ENCODE measurements around the gene PTGES2.

The PTGES2 gene

GRCh38 chr9:128106940-128107467 is 20.5 kb downstream of the PTGES2 start:
- ChIA-PET CTCF (interaction anchor here (1.3 to 1.5 kb wide), 2 partner anchors 11 to 18 kb away, joined by 4 to 9 read pairs; no protein-coding TSS in a partner anchor), POLR2A (no interaction called here)
- DNase-seq (ENCODE audit: extremely low spot score) = no peak
- TF ChIP-seq PKNOX1 (IDR thresholded peaks at IDR 0.05) (no peak), ZNF384 (IDR thresholded peaks at IDR 0.05) (no peak), HDGF (IDR thresholded peaks at IDR 0.05; ENCODE audit: borderline replicate concordance) (no peak), ARNT (IDR thresholded peaks at IDR 0.05) (no peak), NFRKB (IDR thresholded peaks at IDR 0.05) (no peak), CTBP1 (IDR thresholded peaks at IDR 0.05; ENCODE audit: borderline replicate concordance) (no peak), BHLHE40 (IDR thresholded peaks at IDR 0.05; ENCODE audit: borderline replicate concordance) (no peak)

DNA sequence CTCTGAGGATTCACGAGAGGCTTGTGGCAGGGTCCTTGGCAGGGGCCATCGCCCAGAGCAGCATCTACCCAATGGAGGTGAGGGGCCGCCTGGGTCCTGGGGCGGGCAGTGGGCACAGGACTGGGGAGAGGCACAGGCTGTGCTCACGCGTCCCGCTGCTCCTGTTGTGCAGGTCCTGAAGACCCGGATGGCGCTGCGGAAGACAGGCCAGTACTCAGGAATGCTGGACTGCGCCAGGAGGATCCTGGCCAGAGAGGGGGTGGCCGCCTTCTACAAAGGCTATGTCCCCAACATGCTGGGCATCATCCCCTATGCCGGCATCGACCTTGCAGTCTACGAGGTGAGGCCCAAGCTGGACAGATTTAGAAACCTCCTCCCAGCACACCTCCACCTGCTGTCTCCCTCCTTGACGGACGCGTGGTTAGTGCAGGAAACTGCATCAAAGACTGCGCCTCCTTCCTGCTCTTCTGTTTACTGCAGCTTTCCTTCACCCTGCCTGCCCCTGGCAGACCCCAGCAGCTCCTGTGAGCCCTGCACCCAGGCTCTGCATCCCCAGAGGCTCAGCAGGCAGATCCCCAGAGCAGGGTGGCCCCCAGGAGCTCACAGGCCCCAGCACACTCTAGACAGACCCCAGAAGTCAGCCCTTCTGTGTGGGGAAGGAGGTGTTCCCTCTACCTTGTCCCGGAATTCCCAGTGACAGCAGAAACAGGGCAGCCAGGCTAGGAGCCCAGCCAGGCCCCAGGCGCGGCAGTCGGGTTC is 21.2 kb downstream of the PTGES2 start:
- DNase-seq (ENCODE audit: extremely low spot score) = no peak
- POLR2A ChIA-PET = no interaction called here
- CTCF ChIA-PET = interaction anchor here (1.3 kb wide), 1 partner anchor 19 kb away, joined by 4 read pairs; no protein-coding TSS in a partner anchor
- TF ChIP-seq FOXK2 (IDR thresholded peaks at IDR 0.05) = no peak
- no peak for TF ChIP-seq ELF4 (IDR thresholded peaks at IDR 0.05)
- TF ChIP-seq ZNF384 (IDR thresholded peaks at IDR 0.05) = no peak
- no peak for TF ChIP-seq LEF1 (IDR thresholded peaks at IDR 0.05; ENCODE audit: borderline replicate concordance)
- no peak for TF ChIP-seq FOXA1 (IDR thresholded peaks at IDR 0.05)
- no peak for TF ChIP-seq CTBP1 (IDR thresholded peaks at IDR 0.05; ENCODE audit: borderline replicate concordance)
- no peak for TF ChIP-seq SUZ12 (IDR thresholded peaks at IDR 0.05)
- no peak for TF ChIP-seq L3MBTL2 (conservative IDR thresholded peaks at IDR 0.05)
- TF ChIP-seq ARNT (IDR thresholded peaks at IDR 0.05) = no peak
- no peak for TF ChIP-seq BHLHE40 (IDR thresholded peaks at IDR 0.05; ENCODE audit: borderline replicate concordance)

DNA sequence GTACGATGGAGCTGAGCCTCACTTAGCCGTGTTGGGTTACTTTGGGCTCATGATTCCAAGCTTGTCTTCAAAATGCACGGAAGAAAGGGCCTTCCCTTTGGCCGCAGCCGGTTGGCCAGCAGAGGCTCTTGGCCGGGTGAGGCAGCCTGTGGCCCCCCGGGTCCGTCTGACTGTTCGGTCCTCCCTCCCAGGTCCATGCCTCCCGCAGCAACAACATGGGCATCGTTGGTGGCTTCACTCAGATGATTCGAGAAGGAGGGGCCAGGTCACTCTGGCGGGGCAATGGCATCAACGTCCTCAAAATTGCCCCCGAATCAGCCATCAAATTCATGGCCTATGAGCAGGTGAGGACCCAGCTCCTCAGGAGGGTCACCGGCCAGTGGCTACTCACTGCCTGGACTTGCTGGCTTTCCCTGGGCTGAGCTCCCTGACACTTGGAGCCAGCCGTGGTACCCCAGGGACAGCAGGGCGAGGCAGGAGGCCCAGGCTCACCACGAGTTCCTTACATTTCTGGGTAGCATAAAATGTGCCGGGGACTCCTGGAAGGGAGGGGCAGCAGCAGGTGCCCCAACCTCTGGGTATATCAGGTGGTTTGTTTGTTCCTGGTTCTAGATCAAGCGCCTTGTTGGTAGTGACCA is 21.9 kb downstream of the PTGES2 start:
- POLR2A ChIA-PET = no interaction called here
- no peak for TF ChIP-seq LEF1 (IDR thresholded peaks at IDR 0.05; ENCODE audit: borderline replicate concordance)
- CTCF ChIA-PET = interaction anchor here (0.7 kb wide), 1 partner anchor 12 kb away, joined by 4 read pairs; no protein-coding TSS in a partner anchor
- no peak for DNase-seq (ENCODE audit: extremely low spot score)

DNA sequence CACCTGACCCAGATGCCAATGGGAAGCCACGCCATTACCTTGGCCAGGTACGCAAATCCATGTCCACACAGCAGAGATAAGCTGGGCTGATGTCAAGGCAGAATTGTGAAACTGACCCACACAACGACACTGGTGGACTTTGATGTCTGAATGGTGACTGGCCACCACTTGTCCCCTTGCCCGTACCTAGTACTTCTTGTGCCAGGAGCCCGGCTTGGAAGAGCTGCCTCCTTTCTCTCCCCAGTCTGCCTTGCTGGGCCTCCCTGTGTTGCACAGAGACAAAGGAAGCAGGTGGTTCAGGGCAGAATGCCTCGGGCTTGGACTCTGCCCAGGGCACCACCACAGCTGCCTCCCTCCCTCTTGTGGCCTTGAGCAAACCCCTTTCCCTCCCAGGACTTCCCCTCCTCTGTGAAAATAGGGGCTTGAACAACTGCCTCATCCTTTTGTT is 23.3 kb downstream of the PTGES2 start:
- CTCF ChIA-PET = interaction anchor here (0.6 kb wide), 1 partner anchor 117 kb away, joined by 4 read pairs; no protein-coding TSS in a partner anchor
- no peak for TF ChIP-seq CTBP1 (IDR thresholded peaks at IDR 0.05; ENCODE audit: borderline replicate concordance)
- no peak for TF ChIP-seq LEF1 (IDR thresholded peaks at IDR 0.05; ENCODE audit: borderline replicate concordance)
- TF ChIP-seq NFRKB (IDR thresholded peaks at IDR 0.05) = no peak
- TF ChIP-seq TARDBP (IDR thresholded peaks at IDR 0.05) = no peak
- no peak for TF ChIP-seq SUZ12 (IDR thresholded peaks at IDR 0.05)
- no peak for TF ChIP-seq ELF4 (IDR thresholded peaks at IDR 0.05)
- no peak for TF ChIP-seq FOXM1 (IDR thresholded peaks at IDR 0.05; ENCODE audit: borderline replicate concordance)
- no peak for TF ChIP-seq BHLHE40 (IDR thresholded peaks at IDR 0.05; ENCODE audit: borderline replicate concordance)
- no peak for TF ChIP-seq HDGF (IDR thresholded peaks at IDR 0.05; ENCODE audit: borderline replicate concordance)
- TF ChIP-seq FOXK2 (IDR thresholded peaks at IDR 0.05) = no peak
- no peak for TF ChIP-seq ZNF384 (IDR thresholded peaks at IDR 0.05)
- TF ChIP-seq SP1 (IDR thresholded peaks at IDR 0.05) = no peak
- TF ChIP-seq L3MBTL2 (conservative IDR thresholded peaks at IDR 0.05) = no peak
- TF ChIP-seq ARNT (IDR thresholded peaks at IDR 0.05) = no peak
- no peak for TF ChIP-seq PKNOX1 (IDR thresholded peaks at IDR 0.05)
- POLR2A ChIA-PET = no interaction called here
- no peak for DNase-seq (ENCODE audit: extremely low spot score)

- CTCF ChIA-PET = interaction anchor here (0.6 kb wide), 1 partner anchor 118 kb away, joined by 4 read pairs; no protein-coding TSS in a partner anchor
- no peak for DNase-seq (ENCODE audit: extremely low spot score)
Measured at GRCh38 chr9:128103589-128103962, 24.0 kb downstream of the PTGES2 start.

DNA sequence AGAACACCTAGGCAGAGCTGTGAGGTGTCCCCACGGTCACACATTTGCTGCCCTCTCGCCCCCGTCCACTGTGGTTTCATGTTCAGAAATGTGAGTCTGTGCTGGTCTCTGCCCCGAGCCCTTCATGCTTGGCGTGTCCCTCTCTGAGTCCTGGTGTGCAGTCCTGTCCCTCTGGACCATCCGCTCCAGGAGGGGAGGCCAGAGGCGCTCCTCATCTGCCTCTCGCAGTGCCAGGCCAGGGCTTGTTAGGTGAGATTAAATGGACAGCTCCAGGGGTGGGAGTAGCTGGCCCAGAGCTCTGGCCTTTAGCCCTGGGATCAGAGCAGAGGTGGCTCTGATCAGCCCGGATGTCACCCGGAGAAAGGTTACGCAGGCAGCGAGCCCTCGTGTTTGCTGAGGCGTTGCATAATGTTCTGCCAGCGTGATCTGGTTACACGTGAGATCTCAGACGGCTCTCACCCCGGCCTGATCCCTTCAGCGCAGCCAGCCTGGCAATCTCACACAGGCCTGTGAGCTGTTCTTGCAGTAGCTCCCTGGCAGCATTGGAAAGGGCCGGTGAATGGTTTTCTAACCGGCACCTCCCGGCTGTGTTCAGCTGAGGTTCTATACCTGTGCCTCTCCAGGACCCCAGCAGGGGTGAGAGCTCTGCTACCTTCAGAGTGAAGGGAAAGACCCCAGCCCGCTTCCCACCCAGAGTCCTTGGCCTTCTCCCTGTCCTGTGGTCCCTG is 24.5 kb downstream of the PTGES2 start:
- DNase-seq (ENCODE audit: extremely low spot score) = no peak
- POLR2A ChIA-PET = no interaction called here
- TF ChIP-seq FOXA1 (IDR thresholded peaks at IDR 0.05) = no peak
- no peak for TF ChIP-seq FOXM1 (IDR thresholded peaks at IDR 0.05; ENCODE audit: borderline replicate concordance)
- TF ChIP-seq ZNF384 (IDR thresholded peaks at IDR 0.05) = no peak
- no peak for TF ChIP-seq LEF1 (IDR thresholded peaks at IDR 0.05; ENCODE audit: borderline replicate concordance)
- TF ChIP-seq ELF4 (IDR thresholded peaks at IDR 0.05) = no peak
- no peak for TF ChIP-seq SUZ12 (IDR thresholded peaks at IDR 0.05)
- no peak for TF ChIP-seq BHLHE40 (IDR thresholded peaks at IDR 0.05; ENCODE audit: borderline replicate concordance)
- no peak for TF ChIP-seq L3MBTL2 (conservative IDR thresholded peaks at IDR 0.05)
- no peak for TF ChIP-seq ARNT (IDR thresholded peaks at IDR 0.05)
- CTCF ChIA-PET = no interaction called here

More at GRCh38 chr9:128103589-128103962, 24.0 kb downstream of the PTGES2 start:
- TF ChIP-seq SP1 (IDR thresholded peaks at IDR 0.05) = no peak
- no peak for TF ChIP-seq LEF1 (IDR thresholded peaks at IDR 0.05; ENCODE audit: borderline replicate concordance)
- no peak for TF ChIP-seq ELF4 (IDR thresholded peaks at IDR 0.05)
- POLR2A ChIA-PET = no interaction called here

Data from HEK293T (cell line).